GM10266 (cell line): ENCODE results near the gene ADAM19.

Source experiments
- DNase-seq: peaks from one replicate; pipeline ENCODE4 v3.0.0; 2012; ENCODE audit errors: extremely low spot score
- TF ChIP-seq, protein P1 (sequence below): IDR thresholded peaks from 2 replicates; pipeline ENCODE4 v1.5.1; 2012; ENCODE audit warnings: mild to moderate bottlenecking, low read depth; ENCODE audit not compliant: control insufficient read depth, insufficient read depth; ENCODE audit errors: missing control alignments

Gene ADAM19

DNA sequence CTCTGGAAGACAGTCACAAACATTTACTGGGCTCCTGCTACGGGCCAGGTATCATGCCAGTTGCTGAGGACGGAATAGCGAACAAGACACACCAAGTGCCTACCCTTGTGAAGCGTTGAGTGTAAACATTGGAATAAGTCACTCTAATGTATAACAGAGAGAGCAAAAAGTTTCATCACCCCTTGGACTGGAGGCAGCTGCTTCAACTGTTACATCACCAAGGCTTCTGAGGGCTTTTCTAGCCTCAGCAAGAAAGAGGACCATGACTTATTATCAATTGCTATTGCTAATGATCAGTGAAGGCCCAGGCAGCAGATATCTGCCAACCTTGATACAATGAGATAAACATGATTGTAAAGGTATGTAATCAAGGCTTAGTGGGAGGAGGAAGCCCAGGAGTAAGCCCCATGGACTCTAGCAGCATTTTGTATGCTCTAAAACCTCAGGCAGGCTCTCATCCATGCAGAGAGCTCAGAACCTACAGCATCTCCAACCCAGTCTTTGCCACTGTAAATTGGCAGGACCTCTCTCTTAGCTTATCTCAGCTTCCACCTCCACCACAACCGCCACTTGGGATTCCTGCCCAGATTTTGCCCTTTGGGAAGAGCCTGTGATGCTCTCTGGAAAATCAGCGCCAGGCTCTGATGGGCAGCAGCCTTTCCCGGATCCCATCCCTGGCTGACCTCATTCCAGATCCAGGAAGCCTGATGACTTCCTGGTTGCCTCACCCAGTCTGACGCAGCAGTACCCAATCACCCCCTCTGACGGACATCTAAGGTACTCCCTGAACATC lies 54.5 kb downstream of the ADAM19 start:
- DNase-seq: no peak
- TF ChIP-seq, protein P1, sequence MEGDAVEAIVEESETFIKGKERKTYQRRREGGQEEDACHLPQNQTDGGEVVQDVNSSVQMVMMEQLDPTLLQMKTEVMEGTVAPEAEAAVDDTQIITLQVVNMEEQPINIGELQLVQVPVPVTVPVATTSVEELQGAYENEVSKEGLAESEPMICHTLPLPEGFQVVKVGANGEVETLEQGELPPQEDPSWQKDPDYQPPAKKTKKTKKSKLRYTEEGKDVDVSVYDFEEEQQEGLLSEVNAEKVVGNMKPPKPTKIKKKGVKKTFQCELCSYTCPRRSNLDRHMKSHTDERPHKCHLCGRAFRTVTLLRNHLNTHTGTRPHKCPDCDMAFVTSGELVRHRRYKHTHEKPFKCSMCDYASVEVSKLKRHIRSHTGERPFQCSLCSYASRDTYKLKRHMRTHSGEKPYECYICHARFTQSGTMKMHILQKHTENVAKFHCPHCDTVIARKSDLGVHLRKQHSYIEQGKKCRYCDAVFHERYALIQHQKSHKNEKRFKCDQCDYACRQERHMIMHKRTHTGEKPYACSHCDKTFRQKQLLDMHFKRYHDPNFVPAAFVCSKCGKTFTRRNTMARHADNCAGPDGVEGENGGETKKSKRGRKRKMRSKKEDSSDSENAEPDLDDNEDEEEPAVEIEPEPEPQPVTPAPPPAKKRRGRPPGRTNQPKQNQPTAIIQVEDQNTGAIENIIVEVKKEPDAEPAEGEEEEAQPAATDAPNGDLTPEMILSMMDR: no peak

DNA sequence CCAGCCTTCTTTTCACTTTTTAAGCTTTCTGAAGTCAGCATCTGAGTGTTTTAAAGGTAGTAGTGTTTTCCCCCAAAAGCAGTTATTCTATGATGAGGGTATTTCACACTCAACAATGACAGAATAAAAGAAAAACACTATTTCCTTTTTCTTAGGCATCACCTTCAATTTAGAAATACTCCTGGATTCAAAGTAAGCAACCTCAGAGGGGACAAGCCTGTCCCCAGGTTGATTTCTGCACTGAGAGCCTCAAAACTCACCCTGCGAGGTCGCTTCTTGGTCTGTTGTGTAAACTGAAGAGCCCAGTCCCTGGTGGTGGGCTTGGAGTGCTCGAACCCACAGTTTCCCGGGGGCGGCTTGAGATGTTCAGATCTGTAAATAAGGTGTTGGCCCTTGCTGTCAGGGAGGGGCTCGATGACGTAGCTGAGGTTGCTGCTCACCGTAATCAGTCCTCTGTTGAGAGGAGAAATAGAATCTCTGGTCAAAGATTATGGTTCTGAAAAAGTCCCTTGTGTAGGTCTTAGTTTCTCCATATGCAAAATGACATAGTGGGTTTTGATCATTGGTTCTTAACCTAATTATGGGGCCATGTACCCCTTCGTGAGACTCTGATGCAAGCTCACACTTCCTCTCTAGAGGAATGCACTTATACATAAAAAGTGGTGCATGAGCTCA lies 55.9 kb downstream of the ADAM19 start:
- DNase-seq: peak; percentile 75
- TF ChIP-seq, protein P1: no peak

DNA sequence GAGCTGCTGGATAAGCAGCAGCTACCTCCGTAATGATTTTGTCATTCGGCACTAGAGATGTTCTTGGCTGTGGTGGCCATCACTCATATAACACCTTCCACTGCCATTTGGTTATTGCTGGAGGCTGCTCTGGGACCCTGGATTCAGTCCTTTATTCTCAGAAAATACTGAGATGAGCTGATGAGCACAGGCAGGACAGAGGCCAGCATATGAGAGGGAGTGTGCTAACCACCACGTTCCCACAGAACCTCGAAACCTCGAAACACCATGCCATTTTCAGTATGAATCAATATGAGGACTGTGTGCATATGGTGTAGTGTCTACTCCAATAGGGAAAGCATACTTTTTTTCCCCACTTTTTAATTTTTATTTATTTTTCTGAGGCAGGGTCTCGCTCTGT lies 56.6 kb downstream of the ADAM19 start:
- TF ChIP-seq, protein P1: no peak
- peak; percentile 47 for DNase-seq

DNA sequence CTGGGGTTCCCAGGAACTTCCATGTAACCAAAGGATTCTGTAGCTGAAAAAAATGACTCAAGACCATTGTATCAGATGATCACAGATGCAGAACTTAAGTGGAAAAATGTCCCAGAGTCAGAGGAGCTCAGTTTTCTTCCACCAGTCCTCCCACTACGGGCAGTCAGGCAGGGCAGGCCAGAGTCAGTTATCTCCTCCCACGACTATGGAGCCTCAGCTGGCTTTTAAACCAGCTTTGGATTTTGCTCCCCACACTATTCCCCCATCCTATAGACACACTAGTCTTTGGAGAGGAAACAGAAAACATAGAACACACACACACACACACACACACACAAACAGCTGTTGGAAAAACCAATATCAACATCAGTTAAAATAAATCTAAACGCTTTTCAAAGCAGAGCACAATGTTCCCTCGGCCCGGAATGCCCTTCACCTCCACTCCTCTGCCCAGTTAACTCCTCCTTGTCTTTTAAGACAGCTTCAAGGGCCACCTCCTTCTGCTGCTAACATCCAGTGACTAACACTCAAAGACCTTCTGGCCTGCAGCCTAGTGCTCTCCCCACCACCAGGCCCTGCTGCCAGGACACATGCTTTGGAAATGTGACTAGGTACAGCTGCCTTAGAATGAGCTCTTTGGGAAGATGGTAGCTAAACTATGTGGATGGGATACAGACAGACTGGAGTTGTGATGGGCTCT lies 58.8 kb downstream of the ADAM19 start:
- no peak for DNase-seq
- TF ChIP-seq, protein P1: no peak

DNA sequence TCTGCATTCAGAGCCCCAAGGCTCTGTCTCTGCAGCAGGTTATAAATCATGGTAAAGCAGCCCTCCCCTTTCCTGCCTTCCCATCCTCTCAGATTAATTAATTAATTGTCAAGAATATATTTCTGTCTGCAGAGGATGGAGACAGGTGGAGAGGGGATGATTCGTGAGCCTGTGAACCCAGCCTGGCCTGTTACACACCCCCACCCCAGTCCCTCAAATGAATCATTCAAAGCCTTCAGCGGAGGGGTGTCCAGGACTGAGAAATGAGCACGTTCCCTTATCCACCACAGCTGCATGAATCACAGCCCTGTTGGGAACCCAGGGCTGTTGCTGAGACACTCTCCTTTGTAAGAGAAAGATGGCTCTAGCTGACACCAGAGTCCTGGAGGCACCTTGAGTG lies 59.6 kb downstream of the ADAM19 start:
- DNase-seq: no peak

DNA sequence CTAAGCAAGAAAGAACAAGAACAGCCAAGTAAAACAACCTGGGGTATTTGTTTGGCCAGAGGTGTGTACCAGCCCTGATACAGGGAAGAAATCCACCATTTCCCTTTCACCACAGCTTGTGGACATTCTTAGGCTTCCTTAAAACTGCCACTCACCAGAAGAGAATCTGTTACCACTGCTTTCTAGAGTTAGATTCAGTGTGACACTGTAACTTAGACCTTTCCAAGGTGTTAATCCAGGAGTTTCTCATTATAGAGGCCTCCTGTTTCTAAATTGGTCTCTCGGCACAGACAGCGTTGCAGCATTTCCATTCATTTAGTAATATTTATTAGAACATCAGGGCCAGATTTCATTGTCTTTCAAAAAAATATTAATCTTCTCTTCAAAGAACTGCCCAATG lies 60.6 kb downstream of the ADAM19 start:
- TF ChIP-seq, protein P1: no peak
- no peak for DNase-seq

More for the DNA sequence above, 59.6 kb downstream of the ADAM19 start:
- TF ChIP-seq, protein P1: no peak
